ENCODE data around the gene CAMK1. TPM values are rescaled to one million over a fixed set of nuclear protein-coding genes. Genes with fewer than 3 reads are reported as not detected.

The CAMK1 gene
- total and polyA plus RNA-seq, 9 of the 15 experiments (the other 6 are each of a cell fraction or from before 2014, with no cell fraction given): 0.23 to 10.7 (median 6.0) TPM

DNA sequence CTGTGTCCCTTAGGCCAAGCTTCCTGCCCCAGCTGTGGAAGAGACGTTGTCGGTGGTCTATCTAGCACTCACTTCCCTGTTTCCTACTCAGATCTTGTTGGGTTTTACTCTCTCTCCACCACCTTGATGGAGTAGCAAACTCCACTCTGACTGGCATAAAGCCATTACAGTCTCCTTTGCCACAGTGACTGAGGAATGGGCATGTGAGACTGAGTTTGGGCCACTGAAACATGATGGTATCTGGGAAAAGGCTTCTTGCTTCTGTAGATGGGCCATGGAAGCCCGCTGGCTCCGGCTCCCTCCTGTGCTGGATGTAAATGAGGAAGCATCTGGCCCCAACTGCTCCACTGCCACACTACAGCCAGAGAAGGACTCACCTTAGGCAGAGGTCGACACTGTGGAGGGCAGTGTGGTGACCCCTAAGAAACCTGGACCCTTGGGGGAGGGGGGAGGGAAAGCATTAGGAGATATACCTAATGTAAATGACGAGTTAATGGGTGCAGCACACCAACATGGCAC, 9.4 kb upstream of the CAMK1 start:
- Histone ChIP-seq H3K27ac (ENCODE audit: extremely low read depth, low read depth, low read length) (no peak overlapping the region), H3K4me3 (no peak overlapping the region), H3K9me3 (replicated peaks; ENCODE audit: control insufficient read depth, insufficient read depth, low read depth, low read length) (no peaks in the 10 kb centered on the region), H3K9me1 (ENCODE audit: control insufficient read depth, insufficient read depth, low read length) (no peaks in the 10 kb centered on the region), H3K4me2 (ENCODE audit: insufficient read depth, low read length) (no peak overlapping the region), H3K27me3 (ENCODE audit: control insufficient read depth in 2 of 2, insufficient read depth in 2 of 2, low read length in 2 of 2) (no peaks in the 10 kb centered on the region), H3K36me3 (ENCODE audit: control insufficient read depth, insufficient read depth, low read length) (peaks cover 37% of the 10 kb centered on the region), H3K9ac (ENCODE audit: insufficient read depth in 1 of 2, low read depth in 2 of 2, low read length in 2 of 2) (no peak overlapping the region), H3K4me1 (replicated peaks in 1 of 2; ENCODE audit: control insufficient read depth in 2 of 2, insufficient read depth in 2 of 2, low read length in 2 of 2) (peaks cover 12 to 15% of the 10 kb centered on the region in 2 experiments), H2AFZ (ENCODE audit: low read depth, low read length) (no peak overlapping the region), H4K20me1 (replicated peaks; ENCODE audit: control insufficient read depth, insufficient read depth, low read length) (no peaks in the 10 kb centered on the region), H3K79me2 (ENCODE audit: control insufficient read depth, insufficient read depth, low read length) (no peaks in the 10 kb centered on the region)
- DNase-seq (ENCODE audit: extremely low read depth in 1 of 4, low spot score in 3 of 4) (no peak), ATAC-seq (no peak; the same call in 2 of the 3 replicates), FAIRE-seq (no peak)
- intact Hi-C loops (cut with micrococcal nuclease): no loop called here
- BruUV-seq (replicated peaks): no TSS peak
- in situ Hi-C loops (cut with MboI): no loop called here
- CTCF ChIA-PET (ENCODE audit: low intra/inter-chr PET ratio): no interaction called here
- WGBS (ENCODE audit: insufficient coverage, low coverage, missing lambda C conversion rate): 74% methylated on average over 5 of the region's 6 CpGs
- POLR2A ChIA-PET: interaction anchor here (0.7 to 1.4 kb wide), 2 partner anchors 14 to 44 kb away, joined by 3 to 5 read pairs; partner anchors contain the start of gene ARPC4
- no peak for TF ChIP-seq HDAC2 (IDR thresholded peaks at IDR 0.05)
- TF ChIP-seq BRF1 (IDR thresholded peaks at IDR 0.05; ENCODE audit: borderline replicate concordance, extremely low read depth, insufficient read length): no peak
- no peak for TF ChIP-seq ZNF780A (CRISPR knock-in tag; IDR thresholded peaks at IDR 0.05)
- TF ChIP-seq MYC (IDR thresholded peaks at IDR 0.05; ENCODE audit: low read depth, low read length): no peak
- TF ChIP-seq MYC (CRISPR knock-in tag; IDR thresholded peaks at IDR 0.05; ENCODE audit: borderline replicate concordance, low read depth): no peak
- no peak for TF ChIP-seq ZNF766 (CRISPR knock-in tag; conservative IDR thresholded peaks at IDR 0.05)
- no peak for TF ChIP-seq HDAC8 (tag; IDR thresholded peaks at IDR 0.05)
- no peak for TF ChIP-seq RFX7 (CRISPR knock-in tag; IDR thresholded peaks at IDR 0.05)
- TF ChIP-seq, protein P1, sequence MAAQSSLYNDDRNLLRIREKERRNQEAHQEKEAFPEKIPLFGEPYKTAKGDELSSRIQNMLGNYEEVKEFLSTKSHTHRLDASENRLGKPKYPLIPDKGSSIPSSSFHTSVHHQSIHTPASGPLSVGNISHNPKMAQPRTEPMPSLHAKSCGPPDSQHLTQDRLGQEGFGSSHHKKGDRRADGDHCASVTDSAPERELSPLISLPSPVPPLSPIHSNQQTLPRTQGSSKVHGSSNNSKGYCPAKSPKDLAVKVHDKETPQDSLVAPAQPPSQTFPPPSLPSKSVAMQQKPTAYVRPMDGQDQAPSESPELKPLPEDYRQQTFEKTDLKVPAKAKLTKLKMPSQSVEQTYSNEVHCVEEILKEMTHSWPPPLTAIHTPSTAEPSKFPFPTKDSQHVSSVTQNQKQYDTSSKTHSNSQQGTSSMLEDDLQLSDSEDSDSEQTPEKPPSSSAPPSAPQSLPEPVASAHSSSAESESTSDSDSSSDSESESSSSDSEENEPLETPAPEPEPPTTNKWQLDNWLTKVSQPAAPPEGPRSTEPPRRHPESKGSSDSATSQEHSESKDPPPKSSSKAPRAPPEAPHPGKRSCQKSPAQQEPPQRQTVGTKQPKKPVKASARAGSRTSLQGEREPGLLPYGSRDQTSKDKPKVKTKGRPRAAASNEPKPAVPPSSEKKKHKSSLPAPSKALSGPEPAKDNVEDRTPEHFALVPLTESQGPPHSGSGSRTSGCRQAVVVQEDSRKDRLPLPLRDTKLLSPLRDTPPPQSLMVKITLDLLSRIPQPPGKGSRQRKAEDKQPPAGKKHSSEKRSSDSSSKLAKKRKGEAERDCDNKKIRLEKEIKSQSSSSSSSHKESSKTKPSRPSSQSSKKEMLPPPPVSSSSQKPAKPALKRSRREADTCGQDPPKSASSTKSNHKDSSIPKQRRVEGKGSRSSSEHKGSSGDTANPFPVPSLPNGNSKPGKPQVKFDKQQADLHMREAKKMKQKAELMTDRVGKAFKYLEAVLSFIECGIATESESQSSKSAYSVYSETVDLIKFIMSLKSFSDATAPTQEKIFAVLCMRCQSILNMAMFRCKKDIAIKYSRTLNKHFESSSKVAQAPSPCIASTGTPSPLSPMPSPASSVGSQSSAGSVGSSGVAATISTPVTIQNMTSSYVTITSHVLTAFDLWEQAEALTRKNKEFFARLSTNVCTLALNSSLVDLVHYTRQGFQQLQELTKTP (IDR thresholded peaks at IDR 0.05; ENCODE audit: low read depth in 1 of 2, partially characterized antibody in 2 of 2): no peak
- TF ChIP-seq, protein P2, sequence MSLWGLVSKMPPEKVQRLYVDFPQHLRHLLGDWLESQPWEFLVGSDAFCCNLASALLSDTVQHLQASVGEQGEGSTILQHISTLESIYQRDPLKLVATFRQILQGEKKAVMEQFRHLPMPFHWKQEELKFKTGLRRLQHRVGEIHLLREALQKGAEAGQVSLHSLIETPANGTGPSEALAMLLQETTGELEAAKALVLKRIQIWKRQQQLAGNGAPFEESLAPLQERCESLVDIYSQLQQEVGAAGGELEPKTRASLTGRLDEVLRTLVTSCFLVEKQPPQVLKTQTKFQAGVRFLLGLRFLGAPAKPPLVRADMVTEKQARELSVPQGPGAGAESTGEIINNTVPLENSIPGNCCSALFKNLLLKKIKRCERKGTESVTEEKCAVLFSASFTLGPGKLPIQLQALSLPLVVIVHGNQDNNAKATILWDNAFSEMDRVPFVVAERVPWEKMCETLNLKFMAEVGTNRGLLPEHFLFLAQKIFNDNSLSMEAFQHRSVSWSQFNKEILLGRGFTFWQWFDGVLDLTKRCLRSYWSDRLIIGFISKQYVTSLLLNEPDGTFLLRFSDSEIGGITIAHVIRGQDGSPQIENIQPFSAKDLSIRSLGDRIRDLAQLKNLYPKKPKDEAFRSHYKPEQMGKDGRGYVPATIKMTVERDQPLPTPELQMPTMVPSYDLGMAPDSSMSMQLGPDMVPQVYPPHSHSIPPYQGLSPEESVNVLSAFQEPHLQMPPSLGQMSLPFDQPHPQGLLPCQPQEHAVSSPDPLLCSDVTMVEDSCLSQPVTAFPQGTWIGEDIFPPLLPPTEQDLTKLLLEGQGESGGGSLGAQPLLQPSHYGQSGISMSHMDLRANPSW (CRISPR knock-in tag; IDR thresholded peaks at IDR 0.05): no peak
- no peak for TF ChIP-seq ZSCAN29 (IDR thresholded peaks at IDR 0.05)
- no peak for TF ChIP-seq POLR2B (IDR thresholded peaks at IDR 0.05; ENCODE audit: low read depth, partially characterized antibody)
- TF ChIP-seq CEBPZ (IDR thresholded peaks at IDR 0.05; ENCODE audit: borderline replicate concordance, low read depth, low read length): no peak
